ENCODE results near the gene AGK. TPM values are rescaled to one million over a fixed set of nuclear protein-coding genes. Genes with fewer than 3 reads are reported as not detected.

Gene AGK, protein sequence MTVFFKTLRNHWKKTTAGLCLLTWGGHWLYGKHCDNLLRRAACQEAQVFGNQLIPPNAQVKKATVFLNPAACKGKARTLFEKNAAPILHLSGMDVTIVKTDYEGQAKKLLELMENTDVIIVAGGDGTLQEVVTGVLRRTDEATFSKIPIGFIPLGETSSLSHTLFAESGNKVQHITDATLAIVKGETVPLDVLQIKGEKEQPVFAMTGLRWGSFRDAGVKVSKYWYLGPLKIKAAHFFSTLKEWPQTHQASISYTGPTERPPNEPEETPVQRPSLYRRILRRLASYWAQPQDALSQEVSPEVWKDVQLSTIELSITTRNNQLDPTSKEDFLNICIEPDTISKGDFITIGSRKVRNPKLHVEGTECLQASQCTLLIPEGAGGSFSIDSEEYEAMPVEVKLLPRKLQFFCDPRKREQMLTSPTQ
- total RNA-seq, result 10 to 100 TPM; 17.3 to 22.5 (median 19.7) TPM

- TF ChIP-seq, protein P1, sequence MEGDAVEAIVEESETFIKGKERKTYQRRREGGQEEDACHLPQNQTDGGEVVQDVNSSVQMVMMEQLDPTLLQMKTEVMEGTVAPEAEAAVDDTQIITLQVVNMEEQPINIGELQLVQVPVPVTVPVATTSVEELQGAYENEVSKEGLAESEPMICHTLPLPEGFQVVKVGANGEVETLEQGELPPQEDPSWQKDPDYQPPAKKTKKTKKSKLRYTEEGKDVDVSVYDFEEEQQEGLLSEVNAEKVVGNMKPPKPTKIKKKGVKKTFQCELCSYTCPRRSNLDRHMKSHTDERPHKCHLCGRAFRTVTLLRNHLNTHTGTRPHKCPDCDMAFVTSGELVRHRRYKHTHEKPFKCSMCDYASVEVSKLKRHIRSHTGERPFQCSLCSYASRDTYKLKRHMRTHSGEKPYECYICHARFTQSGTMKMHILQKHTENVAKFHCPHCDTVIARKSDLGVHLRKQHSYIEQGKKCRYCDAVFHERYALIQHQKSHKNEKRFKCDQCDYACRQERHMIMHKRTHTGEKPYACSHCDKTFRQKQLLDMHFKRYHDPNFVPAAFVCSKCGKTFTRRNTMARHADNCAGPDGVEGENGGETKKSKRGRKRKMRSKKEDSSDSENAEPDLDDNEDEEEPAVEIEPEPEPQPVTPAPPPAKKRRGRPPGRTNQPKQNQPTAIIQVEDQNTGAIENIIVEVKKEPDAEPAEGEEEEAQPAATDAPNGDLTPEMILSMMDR (IDR thresholded peaks at IDR 0.05), result no peak
- DNase-seq (ENCODE audit: low spot score) (no peak), ATAC-seq (ENCODE audit: low FRiP score) (peak; percentile 86)
These were observed at the start of gene AGK for GRCh38 chr7:141551094-141551781. Gene AGK, plus strand, starts transcription at chr7:141551410. Its CDS starts 4,057 bp downstream, at chr7:141555467.

DNA sequence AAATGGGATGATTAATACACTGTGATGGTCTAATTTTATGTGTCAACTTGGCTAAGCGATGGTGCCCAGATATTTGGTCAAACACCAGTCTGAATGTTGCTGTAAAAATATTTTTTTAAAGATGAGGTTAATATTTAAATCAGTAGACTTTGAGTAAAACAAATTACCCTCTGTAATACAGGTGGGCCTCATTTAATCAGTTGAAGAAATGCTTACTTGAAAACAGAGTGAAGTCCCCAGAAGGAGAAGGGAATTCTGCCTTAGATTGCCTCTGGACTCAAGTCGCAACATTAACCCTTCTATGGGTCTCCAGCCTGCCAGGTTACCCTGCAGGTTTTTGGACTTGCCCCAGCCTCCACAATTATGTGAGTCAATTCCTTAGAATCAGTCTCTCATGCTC is 49.8 kb upstream of the AGK start:
- no peak for ATAC-seq (ENCODE audit: low FRiP score)
- no peak for DNase-seq (ENCODE audit: low spot score)
- TF ChIP-seq, protein P1 (IDR thresholded peaks at IDR 0.05), result no peak

GRCh38 chr7:141511316-141511675 is 39.9 kb upstream of the AGK start:
- no peak for ATAC-seq (ENCODE audit: low FRiP score)
- TF ChIP-seq, protein P1 (IDR thresholded peaks at IDR 0.05), result no peak
- DNase-seq (ENCODE audit: low spot score), result no peak

- DNase-seq (ENCODE audit: low spot score) (no peak), ATAC-seq (ENCODE audit: low FRiP score) (no peak)
- TF ChIP-seq, protein P1 (IDR thresholded peaks at IDR 0.05), result no peak
These were observed 39.4 kb upstream of the AGK start for GRCh38 chr7:141511676-141512396.

DNA sequence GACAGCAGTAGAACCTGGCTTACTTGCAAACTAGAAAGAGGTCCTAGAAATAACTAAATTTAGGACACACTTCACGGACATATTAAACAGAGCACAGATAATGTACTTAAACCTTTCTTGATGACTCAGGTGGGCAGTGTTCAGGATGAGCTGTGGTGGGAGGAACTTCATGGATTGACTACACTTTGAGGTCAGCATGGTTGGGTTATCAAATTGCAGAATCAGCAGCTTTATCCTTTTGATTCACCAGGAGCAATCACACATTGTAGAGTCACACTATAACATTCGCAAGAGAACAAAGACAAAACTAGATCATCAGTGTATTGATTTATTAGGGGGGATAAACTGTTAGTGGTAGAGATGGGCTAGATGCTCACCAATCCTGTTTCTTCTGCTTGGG is 38.6 kb upstream of the AGK start:
- no peak for ATAC-seq (ENCODE audit: low FRiP score)
- TF ChIP-seq, protein P1 (IDR thresholded peaks at IDR 0.05), result no peak

DNA sequence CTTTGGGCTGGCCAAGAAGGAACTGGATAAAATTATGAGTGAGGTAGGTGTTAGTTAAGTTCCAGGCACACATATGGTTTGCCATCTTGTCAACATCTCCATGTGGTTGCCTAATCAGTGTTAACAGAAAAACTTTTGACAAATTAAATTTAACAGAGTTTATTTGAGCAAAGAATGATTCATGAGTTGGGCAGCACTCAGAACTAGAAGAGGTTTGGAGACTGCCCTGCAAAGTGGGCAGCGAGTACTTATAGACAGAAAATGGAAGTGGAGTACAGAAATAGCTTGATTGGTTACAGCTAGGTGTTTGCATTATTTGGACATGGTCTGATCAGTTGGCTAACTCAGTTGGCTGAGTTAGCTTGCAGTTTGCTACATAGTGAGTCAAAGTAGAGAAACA is 37.5 kb upstream of the AGK start:
- ATAC-seq (ENCODE audit: low FRiP score) (no peak), DNase-seq (ENCODE audit: low spot score) (no peak)
- TF ChIP-seq, protein P1 (IDR thresholded peaks at IDR 0.05), result no peak

More for the DNA sequence above, 38.6 kb upstream of the AGK start:
- no peak for DNase-seq (ENCODE audit: low spot score)
